NCI-H1417 (cell line): ENCODE measurements around the gene FAM20C.

Experiments
- DNase-seq, 3 experiments: peaks; one replicate each; lab custom pipeline; 2025; lab: John Stamatoyannopoulos, UW

FAM20C gene

DNA sequence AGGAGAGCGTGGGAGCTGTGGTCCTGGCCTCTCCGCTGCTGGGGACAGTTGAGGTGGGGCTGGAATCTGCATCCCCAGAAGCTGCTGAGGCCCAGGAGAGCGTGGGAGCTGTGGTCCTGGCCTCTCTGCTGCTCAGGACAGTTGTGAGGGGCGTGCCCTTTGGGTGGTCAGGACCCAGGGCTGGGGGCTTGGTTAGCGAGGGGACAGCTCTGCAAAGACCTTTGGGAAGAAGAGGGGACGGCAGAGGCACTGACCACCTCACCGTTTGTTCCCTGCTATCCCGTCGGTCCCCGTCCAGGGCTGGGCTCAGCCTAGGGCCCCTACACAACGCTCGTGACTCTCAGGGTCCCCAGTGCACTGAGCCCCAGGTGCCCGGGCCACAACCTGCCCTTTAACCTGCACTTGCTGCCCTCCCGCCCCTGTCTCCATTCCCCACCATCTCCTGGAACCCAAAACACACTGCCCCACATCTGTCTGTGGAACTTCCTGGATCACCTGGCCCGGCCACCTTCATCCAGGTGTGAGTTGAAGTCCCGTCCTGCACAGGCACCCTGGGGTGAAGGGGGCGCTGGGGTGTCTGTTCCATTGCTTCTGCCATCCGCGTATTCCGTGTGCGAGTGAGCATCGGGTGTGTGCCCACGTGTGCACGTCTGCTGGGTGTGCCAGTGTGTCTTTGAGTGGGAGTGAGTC is 111.7 kb downstream of the FAM20C start:
- no peak for DNase-seq

DNA sequence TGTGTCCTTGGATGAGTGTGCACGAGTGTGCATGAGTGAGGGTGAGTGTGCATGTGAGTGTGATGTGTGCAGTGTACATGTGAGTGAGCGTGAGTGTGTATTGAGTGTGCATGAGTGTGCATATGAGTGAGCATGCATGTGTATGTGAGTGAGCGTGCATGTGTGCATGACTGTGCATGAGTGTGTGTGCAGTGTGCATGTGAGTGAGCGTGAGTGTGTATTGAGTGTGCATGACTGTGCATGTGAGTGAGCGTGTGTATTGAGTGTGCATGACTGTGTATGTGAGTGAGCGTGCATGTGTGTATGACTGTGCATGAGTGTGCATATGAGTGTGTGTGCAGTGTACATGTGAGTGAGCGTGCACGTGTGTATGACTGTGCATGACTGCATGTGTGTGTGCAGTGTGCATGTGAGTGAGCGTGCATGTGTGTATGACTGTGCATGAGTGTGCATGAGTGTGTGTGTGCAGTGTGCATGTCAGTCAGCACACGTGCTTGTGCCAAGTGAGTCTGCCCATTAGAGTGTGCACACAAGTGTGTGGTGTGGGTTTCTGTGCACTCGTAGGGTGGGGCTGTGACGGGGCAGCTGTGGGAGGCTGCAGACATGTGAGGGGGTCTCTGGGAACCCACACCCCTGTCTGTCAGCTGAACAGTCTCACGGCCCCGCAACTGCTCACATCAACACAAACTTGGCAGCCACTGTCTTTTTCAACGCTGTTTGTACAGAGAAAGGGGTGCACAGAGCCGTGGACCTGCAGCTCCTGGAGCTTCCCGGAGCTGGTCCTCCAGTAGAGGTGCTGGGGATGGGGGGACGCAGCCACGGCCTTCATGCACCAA is 112.4 kb downstream of the FAM20C start:
- no peak for DNase-seq

DNA sequence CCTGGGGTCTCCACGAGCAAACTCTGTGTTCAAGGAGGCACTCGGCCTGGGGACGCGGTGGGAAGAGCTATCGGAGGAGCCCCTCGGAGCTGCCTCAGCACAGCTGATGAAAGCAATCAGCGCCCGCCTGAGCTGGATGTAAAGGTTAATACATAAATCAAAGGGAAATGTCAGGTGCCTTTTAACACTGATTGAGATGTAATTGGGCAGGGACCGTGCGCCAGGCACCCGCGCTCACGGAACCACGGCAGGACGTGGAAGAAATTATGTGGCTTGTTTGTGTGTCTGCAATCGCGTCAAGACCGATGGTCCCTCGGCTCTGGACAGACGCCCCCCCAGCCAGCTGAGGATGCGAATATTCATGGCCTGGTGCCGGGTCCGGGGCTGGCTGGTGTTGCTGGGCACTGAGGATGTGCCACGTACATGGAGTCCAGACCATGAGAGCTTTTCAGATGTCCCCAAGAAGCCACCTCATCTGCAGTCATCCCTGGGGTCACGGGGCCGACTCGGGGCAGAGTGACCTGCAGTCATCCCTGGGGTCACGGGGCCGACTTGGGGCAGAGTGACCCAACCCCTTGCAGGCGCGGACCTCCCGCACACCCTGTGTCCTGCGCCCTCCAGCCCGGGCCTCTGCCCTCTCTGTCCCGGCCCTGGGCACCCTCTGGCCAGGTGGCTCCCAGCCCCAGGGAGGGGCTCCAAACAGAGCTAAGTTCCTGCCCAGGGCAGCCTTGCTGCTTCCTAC is 113.2 kb downstream of the FAM20C start:
- peak in 2 of 3 experiments; percentile 26 to 62 for DNase-seq

DNA sequence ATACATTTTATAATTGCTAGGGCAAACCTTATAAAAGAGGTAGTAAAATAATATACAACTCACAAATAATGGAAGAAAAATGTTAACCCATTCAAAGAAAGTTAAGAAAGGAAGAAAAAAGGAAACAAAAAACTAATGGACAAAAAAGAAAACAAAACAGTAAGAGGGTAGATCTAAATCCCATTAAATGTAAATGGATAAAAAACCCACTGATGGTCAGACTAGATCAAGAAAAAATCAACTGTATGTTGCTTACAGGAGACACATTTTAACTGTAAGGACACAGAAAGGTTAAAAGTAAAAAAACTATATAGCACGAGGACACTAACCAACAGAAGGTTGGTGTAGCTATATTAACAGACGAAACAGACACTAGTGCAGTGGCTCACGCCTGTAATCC is 115.6 kb downstream of the FAM20C start:
- DNase-seq, result no peak

DNA sequence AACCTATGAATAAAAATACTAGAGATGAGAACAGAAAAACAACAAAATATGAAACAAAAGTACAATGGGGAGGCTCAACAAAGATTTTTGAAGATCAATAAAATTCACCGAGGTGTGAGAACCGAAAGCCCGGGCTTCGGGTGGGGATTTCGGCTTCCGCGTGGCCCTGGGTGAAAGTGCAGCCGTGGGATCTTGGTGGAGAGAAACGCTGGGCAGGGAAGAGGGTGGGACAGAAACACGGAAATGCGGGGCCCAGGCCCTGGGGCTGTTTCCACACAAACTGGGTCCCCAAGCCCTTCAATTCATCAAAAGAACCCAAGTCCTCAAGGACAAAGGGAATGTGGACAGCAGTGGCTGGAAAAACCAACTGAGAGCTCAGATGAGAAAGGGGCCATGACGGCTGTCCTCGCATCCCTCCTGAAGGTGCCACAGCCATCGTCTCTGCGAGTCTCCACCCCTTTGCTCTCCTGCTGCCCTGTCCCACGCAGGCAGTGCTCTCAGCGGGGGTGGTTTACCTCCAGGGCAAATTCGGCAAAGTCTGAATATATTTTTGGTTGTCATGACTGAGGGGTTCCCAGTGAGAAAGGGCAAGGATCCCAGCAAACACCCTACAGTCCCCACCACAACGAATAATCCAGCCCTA is 117.3 kb downstream of the FAM20C start:
- DNase-seq, result no peak
